ENCODE data around the gene ASIP. TPM values are rescaled to one million over a fixed set of nuclear protein-coding genes. Genes with fewer than 3 reads are reported as not detected.

ASIP gene
- total and polyA plus RNA-seq, 2 of the 4 experiments (the other 2 are of a cell fraction) = not detected

GRCh38 chr20:34299556-34300255 lies 58.5 kb downstream of the ASIP start:
- H3K4me2 ChIP-seq (ENCODE audit: low read depth, low read length) = no peak overlapping the region
- no peak overlapping the region for H4K5ac ChIP-seq (ENCODE audit: low read depth, low read length)
- no peak for DNase-seq
- no peak overlapping the region for H3K56ac ChIP-seq (ENCODE audit: extremely low read depth, insufficient read depth, low read length)
- in situ Hi-C loops (cut with MboI; ENCODE audit: low sequenced_read_pairs) (loop anchor here (10.0 kb wide), 1 partner anchor 415 kb away; no protein-coding TSS in a partner anchor), intact Hi-C loops (cut with micrococcal nuclease) (no loop called here), dilution Hi-C loops (cut with HindIII; ENCODE audit: low sequenced_read_pairs, unreplicated experiment) (no loop called here)
- no peak overlapping the region for H3K4me3 ChIP-seq (ENCODE audit: insufficient read depth, low read depth, low read length)
- no peak overlapping the region for H2BK5ac ChIP-seq (ENCODE audit: low read depth, low read length, poor library complexity, severe bottlenecking)
- H3K27ac ChIP-seq (ENCODE audit: insufficient read depth, low read length) = no peak overlapping the region
- peaks cover 42 to 64% of the 10 kb centered on the region in 2 experiments for H3K79me1 ChIP-seq (ENCODE audit: low read depth in 1 of 2, low read length in 2 of 2)
- H4K20me1 ChIP-seq (ENCODE audit: insufficient read depth, low read length) = peaks cover 26% of the 10 kb centered on the region; the same call in 1 of the 2 replicates
- H4K91ac ChIP-seq (ENCODE audit: insufficient read depth, low read depth, low read length) = no peak overlapping the region
- H3K18ac ChIP-seq (ENCODE audit: low read depth, low read length) = no peak overlapping the region
- H3K4me1 ChIP-seq (ENCODE audit: control insufficient read depth, insufficient read depth, low read length) = peaks cover 9% of the 10 kb centered on the region
- H2AFZ ChIP-seq (replicated peaks; ENCODE audit: low read length, poor library complexity) = no peak overlapping the region
- H3K9me3 ChIP-seq (ENCODE audit: control insufficient read depth, insufficient read depth, low read length) = no peaks in the 10 kb centered on the region
- H3K9ac ChIP-seq (ENCODE audit: low read depth, low read length) = no peak overlapping the region
- ChIA-PET CTCF (interaction anchor here (1.2 to 1.7 kb wide), 2 partner anchors 13 to 109 kb away, joined by 3 to 7 read pairs; no protein-coding TSS in a partner anchor), POLR2A (ENCODE audit: unreplicated experiment) (no interaction called here)
- peaks cover 4% of the 10 kb centered on the region for H3K36me3 ChIP-seq (ENCODE audit: control insufficient read depth, insufficient read depth, low read length)
- H2BK20ac ChIP-seq (ENCODE audit: low read depth, low read length) = no peak overlapping the region
- 86% methylated on average over 3 of the region's 11 CpGs; no CpG with 5 or more reads in 1 of the 2 experiments for WGBS, 2 experiments (ENCODE audit: extremely low coverage in 2 of 2, insufficient read length in 1 of 2)
- no peak for ATAC-seq (ENCODE audit: low read depth)
- H2AK9ac ChIP-seq (replicated peaks; ENCODE audit: low read depth, low read length, poor library complexity) = no peak overlapping the region
- no peak overlapping the region for H4K8ac ChIP-seq (ENCODE audit: low read depth in 2 of 2, low read length in 2 of 2)
- H3K14ac ChIP-seq (replicated peaks; ENCODE audit: low read depth, low read length) = no peak overlapping the region
- no peak overlapping the region for H2BK120ac ChIP-seq (ENCODE audit: low read depth, low read length)
- no peak overlapping the region; the same call in 2 of the 3 replicates for H2BK15ac ChIP-seq (ENCODE audit: low read depth, low read length)
- no peak overlapping the region for H3K23ac ChIP-seq (ENCODE audit: low read depth, low read length)
- no TSS peak for BruUV-seq (replicated peaks)
- no peak overlapping the region for H2AK5ac ChIP-seq (ENCODE audit: low read depth, low read length)
- H3K4ac ChIP-seq (ENCODE audit: low read depth, low read length) = no peak overlapping the region
- H3K27me3 ChIP-seq (ENCODE audit: control insufficient read depth, insufficient read depth, low read length) = no peaks in the 10 kb centered on the region
- H3K9me1 ChIP-seq (ENCODE audit: insufficient read depth, low read length) = peaks cover 9% of the 10 kb centered on the region
- TF ChIP-seq FOS (IDR thresholded peaks at IDR 0.05; ENCODE audit: low read depth, low read length) = no peak
- TF ChIP-seq POLR2A (IDR thresholded peaks at IDR 0.05; ENCODE audit: low read depth, low read length) = no peak
- no peak for TF ChIP-seq CEBPB (IDR thresholded peaks at IDR 0.05; ENCODE audit: low read depth, low read length)
- TF ChIP-seq RAD21 (IDR thresholded peaks at IDR 0.05; ENCODE audit: low read length) = no peak
- no peak for TF ChIP-seq CTCF (conservative IDR thresholded peaks at IDR 0.05; ENCODE audit: low read depth, low read length)
- TF ChIP-seq NFE2L2 (IDR thresholded peaks at IDR 0.05; ENCODE audit: low read depth, low read length) = no peak
- TF ChIP-seq USF2 (IDR thresholded peaks at IDR 0.05; ENCODE audit: low read depth, low read length) = no peak
- no peak for TF ChIP-seq RCOR1 (IDR thresholded peaks at IDR 0.05; ENCODE audit: insufficient replicate concordance, low read length)
- TF ChIP-seq MXI1 (IDR thresholded peaks at IDR 0.05; ENCODE audit: borderline replicate concordance, low read depth, low read length) = no peak
- no peak for TF ChIP-seq CHD1 (IDR thresholded peaks at IDR 0.05; ENCODE audit: low read depth, low read length)
- TF ChIP-seq SMC3 (IDR thresholded peaks at IDR 0.05; ENCODE audit: low read depth, low read length) = no peak
- no peak for TF ChIP-seq BHLHE40 (IDR thresholded peaks at IDR 0.05; ENCODE audit: low read depth, low read length)
- no peak for TF ChIP-seq ELK1 (IDR thresholded peaks at IDR 0.05; ENCODE audit: borderline replicate concordance, low read depth, low read length)
- no peak for TF ChIP-seq MAFK (IDR thresholded peaks at IDR 0.05; ENCODE audit: low read depth, low read length)
- no peak for TF ChIP-seq RFX5 (IDR thresholded peaks at IDR 0.05; ENCODE audit: low read depth, low read length)
